GM21529 (cell line): ENCODE data around the gene FATE1.

Source experiments
- ATAC-seq: cut with Tn5 transposase; IDR thresholded peaks from one replicate; pipeline ENCODE4 v1.9.1; 2021; ENCODE audit not compliant: unreplicated experiment

FATE1 gene

DNA sequence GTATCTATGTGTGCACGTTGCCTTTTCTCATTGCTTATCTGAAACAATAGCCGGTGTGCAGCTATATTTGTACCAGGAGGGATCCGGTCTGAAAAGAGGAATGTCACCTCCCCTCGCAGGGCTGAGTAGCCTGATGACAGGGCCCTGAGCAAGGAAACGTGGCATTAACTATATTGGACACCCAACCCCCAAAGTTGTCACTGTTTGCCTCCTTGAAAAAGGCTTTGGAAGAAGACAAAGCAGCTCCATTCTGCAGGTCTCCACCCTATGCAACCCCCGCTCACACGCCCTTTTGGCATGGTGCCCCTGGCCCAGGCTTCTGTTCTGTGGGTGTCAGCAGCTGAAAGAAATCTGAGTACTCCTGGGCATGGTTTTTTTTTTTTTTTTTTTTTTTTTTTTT lies 12.3 kb upstream of the FATE1 start:
- no peak for ATAC-seq

DNA sequence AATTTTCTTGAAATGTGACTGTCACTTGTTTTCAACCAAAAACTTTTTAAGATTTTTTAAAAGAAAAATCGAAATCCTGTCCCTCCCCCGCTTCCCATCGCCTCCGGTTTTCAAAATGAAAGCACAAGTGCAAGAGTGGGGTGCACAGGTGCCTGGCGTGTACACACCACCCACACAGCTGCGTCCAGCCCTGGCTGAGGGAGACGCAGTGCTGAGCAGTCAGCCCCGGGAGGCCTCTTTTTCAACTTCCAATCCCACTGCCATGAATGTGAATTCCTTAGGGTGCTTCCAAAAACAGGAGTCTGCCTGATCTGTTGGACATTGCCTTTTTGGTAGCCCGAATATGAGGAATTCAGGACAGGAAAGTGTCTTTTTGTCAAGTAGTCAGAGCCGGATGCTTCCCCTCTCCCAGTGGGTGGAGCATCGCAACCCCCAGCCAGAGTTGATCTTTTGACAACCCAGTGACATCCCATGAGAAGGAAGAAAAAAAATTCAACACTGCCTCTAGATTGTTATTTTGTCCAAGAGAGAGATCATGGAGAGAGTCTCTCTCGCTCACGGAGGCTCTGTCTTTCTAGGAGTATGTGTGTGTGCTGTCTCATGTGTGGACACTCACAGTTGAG lies 11.7 kb upstream of the FATE1 start:
- ATAC-seq: no peak

DNA sequence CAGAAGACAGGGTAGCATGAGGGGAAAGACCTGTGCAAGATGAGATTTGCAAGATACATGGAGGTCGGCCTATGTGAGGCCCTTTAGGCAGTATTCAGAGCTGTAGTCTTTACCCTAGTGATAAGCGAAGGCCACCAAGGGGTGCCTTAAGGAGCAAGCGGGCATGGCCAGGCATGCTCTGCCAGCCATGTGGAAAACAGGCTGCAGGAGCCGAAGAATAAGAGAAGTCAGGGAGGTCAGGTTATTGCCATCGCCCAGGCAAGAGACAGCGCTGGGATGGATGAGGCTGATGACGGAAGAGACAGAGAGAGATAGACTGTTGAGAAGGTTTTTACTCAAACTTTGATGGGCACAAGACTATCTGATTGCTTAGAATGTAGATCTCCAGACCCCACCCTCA lies 7.0 kb upstream of the FATE1 start:
- ATAC-seq: no peak

DNA sequence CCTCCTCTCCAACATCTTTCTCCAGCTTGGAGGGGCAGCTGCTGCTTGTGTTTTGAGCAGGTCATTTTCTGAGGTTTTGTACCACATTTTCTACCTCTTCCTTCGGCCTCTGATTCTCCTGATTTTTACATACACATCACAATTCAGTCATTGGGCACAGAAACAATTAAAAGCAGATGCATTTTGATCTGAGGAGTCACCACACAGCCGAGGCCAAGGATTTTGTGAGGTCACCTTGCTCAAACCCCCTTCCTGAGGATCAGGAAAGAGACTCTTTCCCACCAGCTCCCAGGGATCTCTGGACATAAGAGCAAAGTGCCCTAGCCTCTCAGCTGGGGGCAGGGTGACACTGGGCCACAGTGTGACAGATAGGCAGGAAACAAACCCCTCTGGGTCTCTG lies 5.4 kb upstream of the FATE1 start:
- ATAC-seq: no peak

DNA sequence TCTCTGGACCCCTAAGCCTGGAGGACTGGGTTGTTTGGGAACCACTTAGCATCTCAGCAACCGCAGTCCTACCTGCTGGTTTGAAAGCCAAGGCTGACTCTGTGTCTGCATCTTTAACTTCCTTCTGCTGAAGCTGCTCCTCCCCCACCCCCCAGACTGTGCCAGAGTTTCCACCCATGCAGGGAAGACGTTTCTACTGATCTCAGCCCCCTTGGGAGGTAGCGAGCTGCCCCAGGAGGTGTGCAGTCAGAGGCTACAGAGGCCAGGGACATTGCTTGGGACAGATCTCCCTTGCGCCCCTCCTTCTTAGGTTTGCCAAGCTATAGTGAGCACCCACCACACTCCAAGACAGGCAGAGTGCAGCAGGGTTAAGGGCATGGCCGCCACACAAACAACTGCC lies 4.7 kb upstream of the FATE1 start:
- ATAC-seq: no peak

DNA sequence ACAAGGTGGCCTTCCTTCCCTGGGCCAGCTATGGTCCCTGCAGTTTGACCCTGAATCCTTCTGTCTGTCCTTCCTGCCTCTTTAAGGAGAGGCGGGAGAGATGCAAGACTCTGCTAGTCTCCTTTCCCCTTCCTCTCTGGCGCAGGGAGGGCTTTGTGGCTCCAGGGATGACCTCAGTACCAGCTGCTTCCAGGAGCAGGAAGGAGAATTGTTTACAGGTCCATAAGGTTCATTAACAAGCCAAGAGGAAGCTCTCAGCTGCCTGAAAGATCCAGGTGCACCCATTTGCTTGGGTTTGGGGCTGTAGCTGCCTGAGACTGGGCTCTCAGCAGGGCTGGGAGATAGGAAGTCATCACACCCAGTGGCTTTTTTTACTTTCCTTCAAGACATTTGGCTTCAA lies 4.0 kb upstream of the FATE1 start:
- no peak for ATAC-seq

DNA sequence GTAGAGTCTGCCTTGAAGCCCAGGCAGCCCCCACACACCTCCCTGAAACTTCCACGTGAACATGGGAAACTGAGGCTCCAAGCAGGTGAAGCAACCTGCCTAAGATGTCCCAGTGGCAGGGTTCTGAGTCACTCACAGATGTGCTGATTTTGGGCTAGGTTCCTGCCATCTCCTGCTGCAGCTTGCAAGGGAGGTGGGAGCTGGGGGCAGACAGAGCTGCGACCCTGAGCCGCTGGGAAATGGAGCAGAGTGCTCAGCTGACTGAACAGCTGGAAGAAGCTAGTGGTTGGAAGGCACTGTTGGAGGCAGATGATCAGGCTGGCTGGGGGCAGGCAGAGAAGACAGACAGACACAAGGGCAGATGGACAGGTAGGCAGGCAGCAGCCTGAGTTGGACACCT lies 3.6 kb upstream of the FATE1 start:
- no peak for ATAC-seq

DNA sequence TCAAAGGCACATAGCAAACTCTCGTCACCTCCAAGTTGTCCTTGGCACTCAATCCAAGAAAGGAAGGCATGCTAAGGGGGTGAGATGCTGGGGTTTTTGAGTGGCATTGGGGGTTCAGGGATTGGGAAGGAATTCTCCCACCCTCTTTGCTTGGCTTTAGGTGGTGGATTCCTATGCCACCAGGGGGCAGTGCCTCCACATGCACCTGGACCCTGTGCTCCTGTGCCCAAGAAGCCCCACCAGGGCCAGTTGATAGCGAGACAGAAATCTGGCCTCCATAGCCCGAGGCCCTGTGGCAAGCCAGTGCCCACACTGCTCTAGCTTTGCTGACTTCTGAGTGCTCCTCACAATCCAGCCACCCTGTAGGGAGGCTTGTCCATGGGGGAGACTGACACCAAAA lies 2.0 kb upstream of the FATE1 start:
- ATAC-seq: peak; percentile 56

DNA sequence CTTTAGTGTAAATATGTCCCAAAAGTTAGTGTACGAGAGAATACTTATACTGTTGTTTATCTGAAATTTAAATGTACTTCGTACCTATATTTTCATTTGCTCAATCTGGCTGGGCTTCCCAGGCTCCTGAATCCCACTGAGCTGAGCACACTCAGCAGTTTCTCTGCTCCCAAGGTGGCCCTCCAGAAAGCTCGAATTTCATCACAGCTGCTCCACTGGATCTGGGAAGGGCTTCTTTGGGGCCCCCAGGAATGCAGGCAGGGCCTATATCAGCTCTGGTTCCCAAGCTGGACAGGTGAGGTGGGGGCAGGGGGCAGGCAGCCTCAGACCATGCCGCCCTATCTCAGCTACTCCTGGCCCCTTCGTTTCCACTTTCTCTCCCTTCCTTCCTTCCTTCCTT lies 1.5 kb upstream of the FATE1 start:
- ATAC-seq: no peak

DNA sequence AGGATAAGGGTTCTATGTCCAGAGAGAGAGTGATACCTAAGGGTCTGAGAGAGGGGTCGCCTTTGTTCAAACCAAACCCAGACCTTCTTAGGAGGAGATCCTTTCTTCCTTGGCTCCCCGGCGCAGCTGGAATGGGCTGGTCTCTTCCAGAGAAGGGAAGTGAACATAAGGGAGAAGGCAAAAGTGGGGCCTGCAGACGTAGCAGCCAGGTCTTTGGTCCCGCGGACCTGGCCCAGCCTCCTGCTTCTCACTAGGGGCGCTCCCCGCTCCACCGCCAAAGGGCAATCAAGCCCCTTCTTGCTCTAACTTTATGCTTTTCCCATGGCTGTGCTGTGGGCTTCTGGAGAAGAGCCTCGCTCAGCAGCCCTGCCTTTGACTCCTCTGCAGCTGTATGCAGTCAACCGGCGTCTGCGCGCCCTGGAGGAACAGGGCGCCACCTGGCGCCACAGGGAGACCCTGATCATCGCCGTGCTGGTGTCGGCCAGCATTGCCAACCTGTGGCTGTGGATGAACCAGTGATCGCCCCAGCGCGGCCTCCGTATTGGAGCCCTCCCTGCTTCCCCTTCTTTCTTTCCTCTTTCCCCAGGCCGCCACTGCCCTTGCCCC lies 6.5 kb downstream of the FATE1 start:
- peak; percentile 61 for ATAC-seq

DNA sequence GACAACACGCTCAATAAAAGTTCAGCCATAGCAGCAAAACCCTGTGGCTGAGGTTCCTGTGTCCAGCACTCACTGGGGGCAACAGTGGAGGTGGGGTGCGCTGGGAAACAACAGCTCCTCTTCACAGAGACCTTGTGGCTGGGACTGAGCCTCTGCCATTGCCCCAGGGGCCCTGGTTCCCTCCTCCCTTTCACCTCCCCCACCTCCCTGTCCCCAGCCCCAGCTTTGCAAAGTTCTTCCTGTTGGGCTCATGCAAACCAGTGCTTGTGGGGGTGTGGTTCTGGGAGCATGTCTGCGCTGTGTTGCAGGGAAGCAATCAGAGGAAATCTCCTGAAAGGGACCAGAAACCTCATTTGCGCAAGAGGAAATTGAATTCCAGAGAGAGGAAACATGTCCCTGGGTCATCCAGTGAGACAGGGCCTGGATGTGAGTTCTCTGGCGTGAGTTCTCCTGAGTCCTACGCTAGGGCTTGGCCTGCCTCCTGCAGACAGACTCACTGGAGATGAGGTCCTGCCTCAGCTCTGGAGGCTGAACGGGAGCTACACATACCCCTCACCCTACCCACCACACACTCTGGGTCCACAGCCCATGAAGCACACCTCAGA lies 7.4 kb downstream of the FATE1 start:
- ATAC-seq: no peak

DNA sequence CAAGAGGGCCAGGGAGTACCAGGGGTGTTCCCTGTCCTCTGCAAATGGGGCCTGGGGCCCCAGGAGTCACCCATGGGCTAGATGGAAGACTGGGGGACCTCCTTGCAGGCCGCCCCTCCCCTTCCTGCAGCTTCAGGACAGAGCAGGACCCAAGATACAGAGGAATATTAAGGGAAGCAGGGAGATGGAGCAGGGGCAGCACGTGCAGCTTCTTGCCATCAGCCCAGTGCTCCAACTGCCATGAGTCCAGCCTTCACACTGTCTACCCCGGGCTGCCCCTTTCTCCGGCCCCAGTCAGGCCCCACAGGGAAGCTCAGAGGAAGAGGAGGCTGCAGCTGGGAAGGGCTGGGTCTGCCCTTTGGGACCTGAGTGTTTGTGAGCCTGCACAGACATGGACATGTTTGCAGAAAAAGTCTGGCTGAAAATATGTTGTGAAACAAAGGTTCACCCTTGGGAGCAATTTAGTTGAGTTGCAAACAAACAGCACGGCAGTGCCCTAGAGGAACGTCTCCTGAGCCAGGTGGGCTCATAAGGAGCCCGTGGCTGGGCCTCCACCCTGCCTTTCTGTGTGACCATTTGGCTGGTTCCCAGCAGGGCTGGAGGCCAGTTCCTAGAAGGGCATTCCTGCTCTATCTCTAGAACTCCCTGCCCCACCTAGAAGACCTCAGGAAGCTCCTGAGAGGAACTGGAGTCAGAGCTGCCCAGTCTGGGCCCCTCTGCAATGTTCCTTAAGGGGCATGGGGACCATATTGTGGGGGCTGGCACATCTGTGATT lies 8.9 kb downstream of the FATE1 start:
- no peak for ATAC-seq

DNA sequence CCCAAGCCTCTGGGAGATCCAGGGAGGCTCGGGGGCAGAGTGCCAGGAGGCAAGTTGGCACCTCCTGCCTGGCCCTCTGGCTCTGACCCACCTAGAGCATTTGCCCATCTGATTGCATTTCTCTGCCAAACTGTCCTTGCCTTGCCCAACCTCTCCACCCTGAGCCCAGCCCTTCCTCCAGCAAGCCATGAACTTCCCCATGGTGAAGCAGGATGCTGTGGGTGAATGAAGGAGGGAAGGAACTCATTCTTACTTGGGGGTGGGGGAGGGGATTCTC lies 9.4 kb downstream of the FATE1 start:
- ATAC-seq: no peak

DNA sequence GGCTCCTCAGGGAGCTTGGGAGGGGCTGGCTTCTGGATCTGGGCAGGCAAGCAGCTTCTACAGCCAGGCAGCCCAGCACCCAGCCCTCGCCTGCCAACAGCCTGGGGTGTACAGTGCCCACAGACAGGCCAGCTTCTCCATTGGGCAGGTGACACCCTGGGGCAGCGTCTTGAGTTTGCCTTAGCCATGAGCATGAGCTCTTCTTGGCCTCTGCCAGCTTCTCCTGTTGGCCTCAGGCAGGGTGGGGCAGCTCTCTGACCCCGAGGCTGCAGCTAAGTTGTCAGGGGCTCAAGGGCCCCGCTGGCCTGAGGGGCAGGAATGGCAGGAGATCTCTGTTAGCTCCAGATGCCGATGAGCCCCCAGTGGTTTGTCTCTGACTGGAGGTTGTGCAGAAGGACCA lies 10.9 kb downstream of the FATE1 start:
- no peak for ATAC-seq

DNA sequence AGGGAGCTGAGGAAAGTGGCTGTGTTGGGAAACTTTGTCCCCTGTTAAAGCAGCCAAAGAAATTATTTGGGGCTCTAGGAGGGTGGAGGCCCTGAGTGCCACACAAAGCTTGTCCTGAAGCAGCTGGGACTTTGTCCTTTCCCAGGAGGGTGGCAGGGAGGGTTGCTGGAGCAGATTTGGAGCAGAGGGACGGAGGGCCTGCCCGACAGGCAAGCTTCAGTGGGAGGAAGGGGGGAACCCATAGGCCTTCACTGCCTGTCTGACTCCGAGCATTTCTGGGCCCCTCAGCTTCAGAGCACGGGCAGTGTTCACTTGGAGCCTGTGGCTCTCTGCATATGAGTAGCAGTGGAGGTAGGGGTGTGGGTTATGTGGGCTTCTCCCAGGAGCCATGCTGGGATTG lies 11.5 kb downstream of the FATE1 start:
- ATAC-seq: no peak

DNA sequence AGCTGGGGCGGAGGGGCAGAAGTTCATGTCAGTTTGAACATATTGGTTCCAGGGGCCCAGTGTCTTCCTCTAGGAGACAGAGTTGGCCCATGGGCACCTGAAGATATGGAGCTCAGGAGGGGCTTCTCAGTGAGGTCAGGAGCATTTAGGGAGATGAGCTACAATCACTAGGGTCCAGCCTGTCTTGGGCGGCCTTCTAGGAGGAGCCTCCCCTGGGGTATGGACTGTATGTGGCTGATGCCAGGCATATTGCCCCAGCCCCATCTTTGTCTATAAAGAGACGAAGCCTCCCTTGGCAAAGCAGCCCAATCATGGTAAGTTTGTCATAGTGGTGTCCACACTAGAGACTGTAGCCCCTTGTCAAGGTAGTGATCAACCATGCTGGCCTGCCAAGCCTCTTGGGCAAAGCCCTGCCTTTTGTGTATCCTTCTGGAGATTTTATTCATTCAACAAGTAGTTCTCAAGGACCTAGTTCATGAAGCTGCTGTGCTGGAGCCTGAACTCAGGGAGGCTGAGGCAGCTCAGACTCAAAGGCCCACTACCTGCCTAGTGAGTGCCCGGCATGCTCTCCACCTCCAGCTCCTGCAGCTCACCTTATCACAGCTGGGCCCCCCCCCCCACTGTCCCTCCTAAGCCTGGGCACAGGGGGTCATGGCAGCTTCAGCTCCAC lies 13.4 kb downstream of the FATE1 start:
- ATAC-seq: no peak

DNA sequence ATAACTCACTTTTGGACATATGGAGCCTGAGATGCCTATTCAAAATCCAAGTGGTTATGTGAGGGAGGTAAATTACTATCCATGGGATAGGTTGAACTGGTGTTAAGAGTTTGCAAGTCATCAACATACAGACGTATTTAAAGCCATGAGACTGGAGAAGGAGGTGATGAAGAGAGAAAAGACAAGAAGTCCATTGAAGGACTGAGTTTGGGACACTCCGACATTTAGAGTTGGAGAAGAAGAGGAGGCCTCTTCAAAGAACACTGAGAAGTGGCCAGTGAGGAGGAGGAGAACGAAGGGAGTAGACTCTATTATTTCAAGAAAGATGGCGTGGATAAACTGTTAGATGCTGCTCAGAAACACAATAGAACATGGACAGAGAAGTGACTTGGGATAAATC lies 18.6 kb downstream of the FATE1 start, which contains the start of gene CNGA2:
TSS of gene CNGA2 (plus strand) at position 301 of the 400 bp plus-strand sequence. CDS start 3,738 bp downstream, outside the sequence.
- ATAC-seq: no peak

DNA sequence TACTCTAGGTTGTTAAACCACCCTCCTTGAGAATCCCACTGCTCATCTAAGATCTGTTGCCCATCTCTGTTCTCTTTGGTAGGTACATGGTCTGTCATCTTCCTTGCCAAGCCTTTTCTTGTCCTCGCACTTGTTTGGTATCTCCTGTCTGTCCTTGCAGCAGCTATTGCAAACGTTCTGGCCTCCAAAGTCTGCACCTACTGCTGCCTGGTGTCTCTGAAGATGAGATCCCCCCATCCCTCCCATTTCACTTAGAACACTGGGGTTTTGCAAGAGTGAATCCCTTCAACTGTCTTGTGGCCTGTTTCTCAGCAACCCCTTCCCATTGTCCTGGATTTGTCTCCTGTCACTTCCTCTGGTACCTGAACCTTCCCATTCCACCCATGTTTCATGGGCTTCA lies 19.4 kb downstream of the FATE1 start:
- no peak for ATAC-seq

DNA sequence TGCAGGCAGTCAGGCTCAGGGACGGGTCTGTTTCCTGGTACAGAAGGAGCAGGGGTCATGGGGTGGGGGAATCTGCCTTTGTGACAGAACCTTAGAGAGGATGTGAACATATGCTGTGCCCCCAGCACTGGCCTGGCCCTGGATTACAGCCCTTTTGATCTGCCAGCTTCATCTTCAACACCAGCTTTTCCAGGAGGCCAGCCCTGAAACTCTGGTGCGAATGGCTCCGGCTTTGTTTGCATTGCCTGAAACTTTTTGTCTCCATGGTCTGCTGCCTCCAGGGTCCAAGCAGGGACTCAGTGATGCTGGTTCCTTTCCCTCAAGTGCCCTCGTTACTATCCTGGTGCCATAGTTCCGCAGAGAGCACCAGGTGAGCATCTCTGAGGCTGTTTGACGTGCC lies 20.9 kb downstream of the FATE1 start:
- no peak for ATAC-seq

DNA sequence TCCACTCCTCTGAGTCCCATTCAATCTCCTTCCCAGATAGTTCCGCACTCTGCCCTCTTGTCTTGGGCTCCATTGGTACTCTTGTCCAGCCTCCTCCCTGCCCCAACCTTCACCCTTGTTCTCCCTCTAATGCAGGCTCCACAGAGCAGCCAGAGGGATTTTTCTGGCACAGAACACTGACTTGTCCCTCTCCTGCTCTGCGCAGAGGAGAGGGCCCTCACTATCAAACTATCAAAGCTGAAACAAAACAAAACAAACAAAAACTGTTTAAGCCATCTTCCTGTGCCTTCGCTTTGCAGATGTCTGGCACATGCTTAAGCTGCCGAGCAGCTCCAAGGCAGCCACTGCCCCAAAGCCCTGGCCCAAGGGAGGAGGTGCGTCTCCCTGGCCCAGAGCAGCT lies 21.7 kb downstream of the FATE1 start:
- ATAC-seq: no peak

DNA sequence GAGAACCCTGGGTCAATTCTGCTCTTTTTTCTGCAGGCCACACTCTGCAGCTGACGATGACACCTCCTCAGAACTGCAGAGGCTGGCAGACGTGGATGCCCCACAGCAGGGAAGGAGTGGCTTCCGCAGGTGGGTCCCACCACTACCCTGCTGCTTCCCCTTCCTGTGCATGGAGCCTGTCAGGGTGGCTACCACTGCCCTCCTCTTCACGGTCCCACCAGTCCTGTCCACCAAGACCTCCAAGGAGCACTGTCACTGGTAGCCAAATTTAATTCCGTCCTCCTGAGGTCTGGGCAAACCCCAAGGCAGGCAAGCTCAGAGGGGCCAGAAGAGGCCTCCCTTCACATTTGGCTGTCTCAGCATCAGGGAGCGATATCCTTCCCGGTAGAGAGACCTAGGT lies 22.9 kb downstream of the FATE1 start:
- no peak for ATAC-seq

DNA sequence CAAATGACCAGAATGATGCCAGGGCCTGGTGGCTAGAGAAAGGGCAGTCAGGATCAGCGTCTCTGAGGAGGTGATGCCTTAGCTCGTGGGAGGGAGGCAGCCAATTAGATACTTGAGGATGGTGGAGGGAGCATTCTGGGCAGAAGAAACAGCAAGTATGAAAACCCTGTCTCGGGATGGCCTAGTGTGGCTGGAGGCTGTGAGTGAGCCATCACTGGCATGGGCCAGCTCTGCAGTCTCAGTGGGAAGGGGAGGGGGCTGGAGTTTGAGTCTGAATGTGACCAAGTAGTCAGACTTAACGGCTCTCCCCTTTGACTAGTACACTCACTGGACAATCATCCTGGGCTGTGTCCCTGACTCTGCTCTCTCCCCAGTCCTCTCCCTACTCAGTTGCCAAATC lies 25.8 kb downstream of the FATE1 start:
- ATAC-seq: no peak
